ENCODE measurements around the gene PIGS.

- TF ChIP-seq CTCF (IDR thresholded peaks at IDR 0.05) (no peak), POLR2A (IDR thresholded peaks at IDR 0.05) (no peak)
These were observed 486 bp downstream of the PIGS start for GRCh38 chr17:28570716-28571360.
